Transverse colon (tissue), 4 donors: ENCODE measurements around the gene CERS5. TPM values are rescaled to one million over a fixed set of nuclear protein-coding genes. Genes with fewer than 3 reads are reported as not detected.

ENCODE experiments used
- DNase-seq: peaks from one replicate; pipeline ENCODE4 v3.0.0-alpha.2; 2019
- H3K27ac ChIP-seq, 4 donors: fragments of 200-600 bp; sonication (generic); 2 replicates each; pipeline ENCODE4 v1.5.1; 2016 to 2018; ENCODE audit warnings: inconsistent platforms in 4 of 4
- H3K27me3 ChIP-seq: fragments of 200-600 bp; sonication (generic); 2 replicates; pipeline ENCODE4 v1.5.1; 2017; ENCODE audit warnings: inconsistent platforms
- H3K36me3 ChIP-seq, 4 donors: fragments of 200-600 bp; sonication (generic); 2 replicates each; pipeline ENCODE4 v1.5.1; 2017 to 2019; ENCODE audit warnings: inconsistent platforms in 4 of 4
- H3K4me1 ChIP-seq, 4 donors: fragments of 200-600 bp; sonication (generic); 2 replicates each; pipeline ENCODE4 v1.5.1; 2017 to 2020; ENCODE audit warnings: inconsistent platforms in 4 of 4
- H3K4me3 ChIP-seq, 4 donors: fragments of 200-600 bp; sonication (generic); 1 replicate in 1 of 4; 2 replicates in 3 of 4; pipeline versions ENCODE4 v1.5.1 to v1.6.1; 2017 to 2019; ENCODE audit warnings: inconsistent platforms in 4 of 4
- H3K9me3 ChIP-seq, 2 donors: fragments of 200-600 bp; sonication (generic); 2 replicates each; pipeline ENCODE4 v1.5.1; 2017 to 2019; ENCODE audit warnings: inconsistent platforms in 2 of 2
- EP300 ChIP-seq: sonication (generic); formaldehyde crosslinking; IDR thresholded peaks from one replicate; pipeline ENCODE4 v1.6.1; 2017; ENCODE audit warnings: antibody characterized with exemption, low read depth
- POLR2A ChIP-seq: fragments of 450-650 bp; IDR thresholded peaks from one replicate; pipeline ENCODE4 v1.6.1; 2016; ENCODE audit warnings: antibody characterized with exemption, mild to moderate bottlenecking, moderate library complexity
- POLR2AphosphoS5 ChIP-seq, 3 donors: sonication (generic); formaldehyde crosslinking; IDR thresholded peaks; one replicate each; pipeline ENCODE4 v1.6.1; 2016; ENCODE audit warnings: antibody characterized with exemption in 3 of 3
- WGBS, 2 donors: methylation state at CpG; one replicate each; pipeline ENCODE4 v1.1.5; 2018; ENCODE audit warnings: low coverage in 1 of 2; 5-methylcytosine and 5-hydroxymethylcytosine counted together
- in situ Hi-C, 4 donors: fragments of 200-750 bp; cut with MboI; loops; one replicate each; pipeline versions ENCODE4 v1.15.0 to v1.15.1; 2017; ENCODE audit warnings: low sequenced_read_pairs in 3 of 4, low pct_ligation_motif_present in 1 of 4, low pct_unique_long_range_greater_than_20kb in 1 of 4
- intact Hi-C: fragments of 100-400 bp; cut with DNase I; formaldehyde crosslinking; loops from one replicate; pipeline ENCODE4 v1.15.1; 2023; ENCODE audit warnings: low total_unique reads
- total RNA-seq, 4 donors: library from RNA; depleted of rRNA; stranded (reverse); fragments of >200 nt; gene quantifications; one replicate each; pipeline ENCODE4 v1.1.0, GENCODE V29; 2016
- TF ChIP-seq, protein P1 (sequence below), 5 experiments: fragments of 200-600 bp in 3 of 5; fragments of 450-650 bp in 2 of 5; sonication (generic) in 3 of 5; IDR thresholded peaks; 1 replicate in 2 of 5; 2 replicates in 3 of 5; pipeline ENCODE4 v1.5.1; 2016 to 2017; ENCODE audit warnings: antibody characterized with exemption in 5 of 5, inconsistent platforms in 3 of 5, mild to moderate bottlenecking in 2 of 5, moderate library complexity in 1 of 5

Gene CERS5
- total RNA-seq, 4 donors from 2014 or later: 17.5 to 32.5 (median 21.0) TPM

DNA sequence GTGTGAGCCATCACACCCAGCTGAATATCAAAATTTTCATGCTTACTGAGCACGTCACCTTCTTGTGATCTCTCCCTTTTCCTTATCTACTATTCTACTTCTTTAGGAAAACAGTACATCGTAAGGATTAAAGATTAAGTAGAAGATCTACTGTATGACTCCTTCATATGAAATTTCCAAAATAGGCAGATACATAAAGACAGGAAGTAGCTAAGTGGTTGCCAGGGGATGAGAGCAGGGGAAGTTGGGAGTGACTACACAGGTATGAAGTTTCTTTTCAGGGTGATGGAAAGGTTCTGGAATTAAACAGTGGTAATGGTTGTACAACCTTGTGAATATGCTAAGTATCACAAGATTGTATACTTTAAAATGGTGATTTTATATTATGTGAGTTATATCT lies 36.5 kb upstream of the CERS5 start:
- Histone ChIP-seq H3K9me3 (no peaks in the 10 kb centered on the region), H3K36me3 (peaks cover 0 to 59% (median 26%) of the 10 kb centered on the region in 4 donors), H3K4me1 (peaks cover 0 to 26% (median 10%) of the 10 kb centered on the region in 4 donors), H3K27me3 (no peaks in the 10 kb centered on the region), H3K4me3 (no peak overlapping the region), H3K27ac (peak overlapping the region in 2 of 4 donors; percentile 48 to 83)
- in situ Hi-C loops: loop anchor here in 1 of 4 donors (10.0 kb wide), 1 partner anchor 101 kb away; no protein-coding TSS in a partner anchor
- TF ChIP-seq EP300: no peak
- no peak for TF ChIP-seq POLR2AphosphoS5 (IDR thresholded peaks at IDR 0.05)
- no peak for TF ChIP-seq POLR2A
- TF ChIP-seq, protein P1, sequence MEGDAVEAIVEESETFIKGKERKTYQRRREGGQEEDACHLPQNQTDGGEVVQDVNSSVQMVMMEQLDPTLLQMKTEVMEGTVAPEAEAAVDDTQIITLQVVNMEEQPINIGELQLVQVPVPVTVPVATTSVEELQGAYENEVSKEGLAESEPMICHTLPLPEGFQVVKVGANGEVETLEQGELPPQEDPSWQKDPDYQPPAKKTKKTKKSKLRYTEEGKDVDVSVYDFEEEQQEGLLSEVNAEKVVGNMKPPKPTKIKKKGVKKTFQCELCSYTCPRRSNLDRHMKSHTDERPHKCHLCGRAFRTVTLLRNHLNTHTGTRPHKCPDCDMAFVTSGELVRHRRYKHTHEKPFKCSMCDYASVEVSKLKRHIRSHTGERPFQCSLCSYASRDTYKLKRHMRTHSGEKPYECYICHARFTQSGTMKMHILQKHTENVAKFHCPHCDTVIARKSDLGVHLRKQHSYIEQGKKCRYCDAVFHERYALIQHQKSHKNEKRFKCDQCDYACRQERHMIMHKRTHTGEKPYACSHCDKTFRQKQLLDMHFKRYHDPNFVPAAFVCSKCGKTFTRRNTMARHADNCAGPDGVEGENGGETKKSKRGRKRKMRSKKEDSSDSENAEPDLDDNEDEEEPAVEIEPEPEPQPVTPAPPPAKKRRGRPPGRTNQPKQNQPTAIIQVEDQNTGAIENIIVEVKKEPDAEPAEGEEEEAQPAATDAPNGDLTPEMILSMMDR (IDR thresholded peaks at IDR 0.05): no peak
- 38 to 83% methylated on average over 2 of the region's 2 CpGs for WGBS, 2 donors
- no peak for DNase-seq
- intact Hi-C loops: no loop called here

GRCh38 chr12:50201987-50202521 lies 34.9 kb upstream of the CERS5 start:
- H3K9me3 ChIP-seq: no peaks in the 10 kb centered on the region
- peak overlapping the region; percentile 48 to 83 (median 61) for H3K27ac ChIP-seq
- H3K4me1 ChIP-seq: peaks cover 0 to 40% (median 15%) of the 10 kb centered on the region in 4 donors
- H3K36me3 ChIP-seq: peaks cover 0 to 59% (median 27%) of the 10 kb centered on the region in 4 donors
- intact Hi-C loops (no loop called here), in situ Hi-C loops (loop anchor here in 1 of 4 donors (10.0 kb wide), 1 partner anchor 103 kb away; no protein-coding TSS in a partner anchor)
- WGBS, 2 donors: 34 to 43% methylated on average over 2 to 3 of the region's 3 CpGs
- H3K4me3 ChIP-seq: no peak overlapping the region
- no peaks in the 10 kb centered on the region for H3K27me3 ChIP-seq
- peak; percentile 36 for DNase-seq
- TF ChIP-seq, protein P1 (IDR thresholded peaks at IDR 0.05): no peak
- peak in 1 of 3 donors; percentile 35 for TF ChIP-seq POLR2AphosphoS5 (IDR thresholded peaks at IDR 0.05)
- no peak for TF ChIP-seq EP300
- TF ChIP-seq POLR2A: no peak

DNA sequence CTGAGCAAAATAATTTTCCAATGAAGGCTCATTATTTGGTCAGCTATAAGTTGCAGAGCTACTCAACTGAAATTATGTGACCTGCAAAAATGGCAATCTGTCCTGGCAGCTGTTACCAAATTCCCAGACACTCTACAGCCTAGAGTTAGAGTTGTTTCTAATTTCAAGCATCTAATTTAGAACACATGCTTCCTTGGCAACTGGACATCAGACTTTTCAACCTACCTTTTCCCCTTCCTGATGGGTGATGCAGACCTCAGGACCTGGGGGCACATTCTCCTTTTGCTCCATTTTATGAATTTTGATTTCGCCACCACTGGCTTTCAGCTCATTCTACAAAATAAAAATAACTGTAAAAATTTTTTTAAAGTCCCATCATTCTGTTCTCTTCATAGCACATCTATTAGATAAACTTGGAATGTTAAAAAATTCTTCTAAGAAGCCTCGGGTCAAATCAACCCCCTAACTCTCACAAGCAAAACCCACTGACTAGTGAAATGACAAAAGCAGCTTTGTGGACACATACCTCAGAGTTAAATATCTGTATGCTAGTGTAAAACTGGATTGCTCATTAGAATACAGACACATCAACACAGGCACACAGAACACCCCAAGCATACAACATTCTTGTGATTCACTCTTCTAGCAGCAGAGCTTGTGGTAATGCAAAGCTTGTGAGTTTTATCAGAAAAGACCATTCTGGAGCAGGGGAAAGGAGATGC lies 33.5 kb upstream of the CERS5 start:
- 73 to 79% methylated on average over 2 of the region's 2 CpGs for WGBS, 2 donors
- Histone ChIP-seq H3K36me3 (peaks cover 0 to 61% (median 26%) of the 10 kb centered on the region in 4 donors), H3K4me3 (no peak overlapping the region), H3K27me3 (no peaks in the 10 kb centered on the region), H3K4me1 (peaks cover 0 to 50% (median 22%) of the 10 kb centered on the region in 4 donors), H3K27ac (peak overlapping the region in 1 of 4 donors; percentile 48), H3K9me3 (no peaks in the 10 kb centered on the region)
- intact Hi-C loops: no loop called here
- in situ Hi-C loops: loop anchor here in 1 of 4 donors (10.0 kb wide), 1 partner anchor 104 kb away; no protein-coding TSS in a partner anchor
- TF ChIP-seq POLR2A (no peak), POLR2AphosphoS5 (IDR thresholded peaks at IDR 0.05) (no peak), EP300 (no peak)
- TF ChIP-seq, protein P1 (IDR thresholded peaks at IDR 0.05): no peak
- no peak for DNase-seq

- Histone ChIP-seq H3K36me3 (peaks cover 0 to 61% (median 20%) of the 10 kb centered on the region in 4 donors), H3K4me3 (no peak overlapping the region), H3K27me3 (no peaks in the 10 kb centered on the region), H3K4me1 (peaks cover 0 to 49% (median 22%) of the 10 kb centered on the region in 4 donors), H3K27ac (no peak overlapping the region), H3K9me3 (no peaks in the 10 kb centered on the region)
- no peak for DNase-seq
- intact Hi-C loops: no loop called here
- WGBS, 2 donors: 87% methylated on average over 5 of the region's 5 CpGs; no CpG with 5 or more reads in 1 of the 2 donors
- in situ Hi-C loops: loop anchor here in 3 of 4 donors (25.0 kb wide), 3 partner anchors 112 to 237 kb away; partner anchors contain the start of genes AQP2 (in 1 of the 3), AQP5 (in 1 of the 3), AQP6 (in 1 of the 3) and SMARCD1 (in 1 of the 3)
- TF ChIP-seq POLR2A (no peak), EP300 (no peak), POLR2AphosphoS5 (IDR thresholded peaks at IDR 0.05) (no peak)
- TF ChIP-seq, protein P1 (IDR thresholded peaks at IDR 0.05): no peak
Observed at GRCh38 chr12:50198829-50199228, 31.7 kb upstream of the CERS5 start.
